ENCODE results near the gene SRGAP3.

Gene SRGAP3

GRCh38 chr3:9000041-9000440, 249.4 kb downstream of the SRGAP3 start:
- no peak overlapping the region for H3K27ac ChIP-seq
- TF ChIP-seq CTCF (conservative IDR thresholded peaks at IDR 0.05): no peak

DNA sequence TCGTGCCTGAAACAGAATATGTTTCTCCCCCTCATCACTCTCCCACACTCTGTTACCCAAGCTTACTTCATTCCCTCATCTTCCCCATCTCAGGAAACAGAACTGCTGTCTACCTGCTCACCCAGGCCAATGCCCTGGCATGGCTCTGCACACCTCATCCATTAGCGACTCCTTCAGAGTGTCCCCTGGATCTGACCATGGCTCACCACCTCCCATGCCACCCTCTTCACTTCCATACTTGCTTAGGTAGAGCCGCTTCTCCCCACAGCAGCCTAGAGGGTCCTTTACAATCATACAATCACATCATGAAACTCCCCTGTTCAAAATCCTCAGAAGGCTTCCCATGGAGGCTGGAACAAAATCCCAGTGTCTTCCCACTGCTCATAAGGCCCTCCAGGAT, 252.3 kb downstream of the SRGAP3 start:
- H3K27ac ChIP-seq: no peak overlapping the region
- TF ChIP-seq CTCF (conservative IDR thresholded peaks at IDR 0.05): no peak; the same call in 1 of the 2 replicates

- no peak overlapping the region for H3K27ac ChIP-seq
- peak; percentile 39 for TF ChIP-seq CTCF (conservative IDR thresholded peaks at IDR 0.05)
Observed at GRCh38 chr3:8996681-8997121, 252.7 kb downstream of the SRGAP3 start.

DNA sequence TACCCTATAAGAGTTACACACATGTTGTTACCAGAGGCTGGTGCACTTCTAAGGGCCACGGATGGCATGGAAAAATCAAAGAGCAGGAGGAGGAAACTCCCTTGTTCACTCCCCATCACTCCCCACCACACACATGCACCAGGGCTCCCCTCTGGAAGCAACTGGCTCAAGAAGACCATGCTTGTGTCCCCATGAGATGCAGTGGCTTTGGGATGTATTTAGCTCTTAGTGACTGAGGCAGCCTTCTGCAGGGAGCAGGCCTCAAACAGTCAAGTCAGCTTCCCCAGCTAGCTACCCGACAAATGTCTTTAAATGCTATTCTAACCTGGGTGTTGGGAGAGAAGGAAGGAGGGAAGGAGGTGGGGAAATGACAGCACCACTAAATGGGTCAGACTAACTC, 253.2 kb downstream of the SRGAP3 start:
- TF ChIP-seq CTCF (conservative IDR thresholded peaks at IDR 0.05): no peak
- H3K27ac ChIP-seq: no peak overlapping the region

DNA sequence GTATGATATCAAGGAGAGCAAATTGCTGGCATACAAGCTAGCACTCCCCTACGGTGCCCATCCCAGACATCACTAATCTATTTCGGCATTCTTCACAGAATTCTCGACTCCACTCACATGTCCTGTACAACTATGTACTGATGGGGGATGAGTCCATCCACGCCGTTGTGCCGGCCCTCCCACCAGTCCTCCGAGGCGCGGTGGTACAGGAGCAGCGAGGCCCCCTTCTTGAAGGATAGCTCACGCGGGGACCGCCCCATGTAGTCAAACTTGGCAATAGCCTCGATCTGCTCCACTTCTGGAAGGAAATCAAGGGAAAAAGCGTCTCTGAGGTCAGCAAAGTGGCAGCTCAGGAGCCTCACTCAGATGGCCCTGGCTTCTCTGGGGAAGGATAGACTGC, 255.2 kb downstream of the SRGAP3 start:
- TF ChIP-seq CTCF (conservative IDR thresholded peaks at IDR 0.05): no peak
- H3K27ac ChIP-seq: no peak overlapping the region

GRCh38 chr3:8993331-8993730, 256.1 kb downstream of the SRGAP3 start:
- TF ChIP-seq CTCF (conservative IDR thresholded peaks at IDR 0.05): no peak
- no peak overlapping the region for H3K27ac ChIP-seq

GRCh38 chr3:8992854-8993253, 256.6 kb downstream of the SRGAP3 start:
- TF ChIP-seq CTCF (conservative IDR thresholded peaks at IDR 0.05): no peak
- H3K27ac ChIP-seq: no peak overlapping the region

DNA sequence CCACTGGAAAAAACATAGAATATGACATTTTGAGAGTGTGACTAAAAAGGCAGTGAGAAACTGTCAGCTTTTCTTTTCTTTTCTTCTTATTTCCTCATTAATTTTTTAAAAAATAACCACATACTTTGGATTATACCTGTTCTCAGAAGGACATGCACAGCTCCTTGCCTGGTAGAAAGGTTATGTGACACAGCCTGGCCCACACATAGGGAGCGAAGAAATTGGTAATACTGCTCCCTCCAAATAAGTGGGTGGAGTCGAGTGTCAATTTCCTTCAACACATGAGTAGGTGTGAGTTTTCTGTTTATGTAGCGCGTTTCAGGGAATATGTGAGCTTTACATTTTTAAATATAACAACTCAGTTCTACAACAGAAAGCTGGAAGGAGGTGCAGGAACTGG, 257.2 kb downstream of the SRGAP3 start:
- H3K27ac ChIP-seq: no peak overlapping the region
- TF ChIP-seq CTCF (conservative IDR thresholded peaks at IDR 0.05): no peak

Measured in VCaP (cell line).